Left lobe of liver (tissue), 2 donors: ENCODE results near the gene FGF13. TPM values are rescaled to one million over a fixed set of nuclear protein-coding genes. Genes with fewer than 3 reads are reported as not detected.

Experiments
- ATAC-seq: fragments of 200-7000 bp; cut with Tn5 transposase; one replicate; pipeline ENCODE4 v1.9.1; 2020; ENCODE audit warnings: mild to moderate bottlenecking, moderate library complexity
- DNase-seq: peaks from one replicate; pipeline ENCODE4 v3.0.0-alpha.2; 2020; ENCODE audit warnings: low spot score
- total RNA-seq: library from RNA; stranded (reverse); gene quantifications from one replicate; pipeline ENCODE4 v1.2.1, GENCODE V29; 2021
- donor health status: DM: no; HTN: no; CAD: no; lungs with moderate emphysema.
- donor health status: DM: no; HTN: yes; CAD: no.

The FGF13 gene
- 0.55 TPM for total RNA-seq

- peak; percentile 38 for DNase-seq
- ATAC-seq: peak; percentile 60
Observed at GRCh38 chrX:138711399-138712347, at the start of gene FGF13. TSS of gene FGF13 (minus strand) at chrX:138711717. CDS start at chrX:138711003, 714 bp downstream.

- DNase-seq: no peak
- ATAC-seq: no peak
Observed at GRCh38 chrX:138759217-138759943, 47.9 kb upstream of the FGF13 start.

- DNase-seq (no peak), ATAC-seq (peak; percentile 44)
Observed at GRCh38 chrX:138756234-138756633, 44.7 kb upstream of the FGF13 start.

GRCh38 chrX:138754861-138755260, 43.3 kb upstream of the FGF13 start:
- DNase-seq (no peak), ATAC-seq (no peak)

GRCh38 chrX:138748480-138748879, 37.0 kb upstream of the FGF13 start:
- ATAC-seq: no peak
- DNase-seq: no peak

GRCh38 chrX:138745196-138745595, 33.7 kb upstream of the FGF13 start:
- DNase-seq (no peak), ATAC-seq (peak; percentile 79)

- no peak for DNase-seq
- ATAC-seq: no peak
Observed at GRCh38 chrX:138742217-138742616, 30.7 kb upstream of the FGF13 start.

GRCh38 chrX:138740341-138740740, 28.8 kb upstream of the FGF13 start:
- no peak for DNase-seq
- ATAC-seq: no peak

GRCh38 chrX:138723301-138723700, 11.8 kb upstream of the FGF13 start:
- ATAC-seq: no peak
- DNase-seq: no peak

GRCh38 chrX:138719396-138719795, 7.9 kb upstream of the FGF13 start:
- DNase-seq: no peak
- no peak for ATAC-seq

- DNase-seq: no peak
- no peak for ATAC-seq
Observed at GRCh38 chrX:138718941-138719340, 7.4 kb upstream of the FGF13 start.

- no peak for DNase-seq
- no peak for ATAC-seq
Observed at GRCh38 chrX:138710866-138711341, 613 bp downstream of the FGF13 start.

- no peak for DNase-seq
- ATAC-seq: no peak
Observed at GRCh38 chrX:138709886-138710791, 1.4 kb downstream of the FGF13 start.

GRCh38 chrX:138708268-138708667, 3.2 kb downstream of the FGF13 start:
- ATAC-seq (no peak), DNase-seq (no peak)

GRCh38 chrX:138704596-138704995, 6.9 kb downstream of the FGF13 start:
- DNase-seq (no peak), ATAC-seq (no peak)

- no peak for ATAC-seq
- DNase-seq: no peak
Observed at GRCh38 chrX:138704101-138704500, 7.4 kb downstream of the FGF13 start.

- no peak for ATAC-seq
- DNase-seq: no peak
Observed at GRCh38 chrX:138692591-138692990, 18.9 kb downstream of the FGF13 start.

GRCh38 chrX:138691186-138691585, 20.3 kb downstream of the FGF13 start:
- ATAC-seq (no peak), DNase-seq (no peak)

GRCh38 chrX:138690591-138690990, 20.9 kb downstream of the FGF13 start:
- DNase-seq (no peak), ATAC-seq (no peak)

GRCh38 chrX:138683600-138683999, 27.9 kb downstream of the FGF13 start:
- ATAC-seq (no peak), DNase-seq (no peak)

GRCh38 chrX:138669693-138670092, 41.8 kb downstream of the FGF13 start:
- no peak for DNase-seq
- ATAC-seq: no peak
